Measurements from ENCODE around the gene SP7.
A peak's percentile ranks its signal among the peaks of the same experiment; 100 is the strongest.
"Not testable (repeated sequence)": the region's sequence is repeated elsewhere in the genome, so short reads cannot be mapped to it uniquely, and the experiment has no call there.

The SP7 gene

DNA sequence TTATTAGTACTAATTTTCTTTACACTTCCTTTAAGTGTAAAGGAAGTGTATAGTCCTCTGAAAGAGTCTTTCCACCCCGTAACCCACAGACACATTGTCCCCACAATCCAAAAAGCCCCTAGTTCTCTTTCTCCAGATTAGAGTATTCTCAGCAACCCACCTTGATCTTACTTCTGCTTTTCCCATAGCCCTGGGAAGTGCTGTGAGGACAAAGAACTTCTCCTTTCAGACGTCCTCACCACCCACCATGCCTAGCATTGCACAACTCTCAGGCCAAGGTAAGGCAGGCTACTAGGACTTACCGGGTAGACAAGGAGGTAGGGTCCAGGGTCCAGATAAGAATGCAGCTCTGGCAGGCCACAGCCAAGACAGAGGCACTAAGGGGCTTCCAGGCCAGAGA lies 22.2 kb downstream of the SP7 start:
- no peak for DNase-seq

DNA sequence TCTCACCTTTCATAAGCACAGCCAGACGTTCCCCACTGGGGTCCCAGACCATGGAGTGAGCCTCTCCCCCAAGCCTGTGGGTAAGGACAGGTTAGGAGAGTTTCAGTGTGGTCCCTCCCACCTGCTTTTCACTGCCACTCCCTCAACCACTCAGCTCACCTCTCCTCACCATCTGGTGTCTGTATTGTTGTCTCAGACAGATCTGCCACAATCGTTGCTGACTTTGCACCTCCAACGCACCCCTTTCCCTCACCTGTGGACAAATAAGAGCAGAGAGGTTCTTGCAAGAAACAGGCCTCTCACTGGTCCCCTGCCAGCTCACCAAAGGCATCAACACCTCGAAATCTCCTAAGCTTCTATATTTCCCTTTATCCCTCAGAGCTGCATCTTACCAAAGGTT lies 27.9 kb downstream of the SP7 start:
- no peak for DNase-seq

GRCh38 chr12:53306826-53307225 lies 29.3 kb downstream of the SP7 start:
- DNase-seq, result no peak

DNA sequence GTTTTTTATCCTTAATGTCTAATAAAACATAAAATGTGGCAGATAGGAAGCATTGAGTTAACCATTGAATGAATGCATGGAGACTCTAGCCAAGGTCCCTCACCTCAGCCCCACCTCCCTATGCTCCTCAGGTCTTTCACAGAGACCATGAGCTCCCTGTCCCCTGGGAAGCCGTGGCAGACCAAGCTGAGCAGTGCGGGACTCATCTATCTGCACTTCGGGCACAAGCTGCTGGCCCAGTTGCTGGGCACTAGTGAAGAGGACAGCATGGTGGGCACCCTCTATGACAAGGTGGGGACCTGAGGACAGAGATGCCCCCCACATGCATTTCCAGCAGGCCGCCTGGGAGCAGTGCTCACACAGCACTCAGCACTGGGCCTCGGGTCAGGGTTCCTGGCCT lies 33.3 kb downstream of the SP7 start:
- DNase-seq, result no peak

DNA sequence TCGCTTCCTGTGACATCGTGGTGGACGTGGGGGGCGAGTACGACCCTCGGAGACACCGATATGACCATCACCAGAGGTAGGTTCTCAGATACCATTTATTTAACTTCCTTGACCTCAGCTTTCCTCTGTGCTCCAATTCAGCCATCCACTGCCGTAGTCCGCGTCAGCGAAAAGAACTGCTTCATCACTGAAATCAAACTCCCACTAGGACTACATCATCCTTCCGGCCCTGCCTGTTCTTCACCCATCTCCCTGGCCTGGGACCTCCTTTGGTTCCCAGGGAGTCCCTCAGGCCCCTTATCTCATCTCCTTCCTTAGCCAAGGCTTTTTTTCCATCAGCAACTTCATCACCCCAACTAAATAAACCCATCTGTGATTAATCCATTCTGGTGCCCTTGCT lies 36.0 kb downstream of the SP7 start:
- DNase-seq, result no peak

- DNase-seq, result peak; percentile 57
Measured at GRCh38 chr12:53299454-53300180, 36.5 kb downstream of the SP7 start, which contains the start of gene MYG1. Gene MYG1, plus strand, starts transcription at chr12:53299695. Its CDS starts 43 bp downstream, at chr12:53299738.

- no peak for DNase-seq
Measured at GRCh38 chr12:53299101-53299453, 37.1 kb downstream of the SP7 start.

GRCh38 chr12:53298164-53298563 lies 38.0 kb downstream of the SP7 start:
- no peak for DNase-seq

DNA sequence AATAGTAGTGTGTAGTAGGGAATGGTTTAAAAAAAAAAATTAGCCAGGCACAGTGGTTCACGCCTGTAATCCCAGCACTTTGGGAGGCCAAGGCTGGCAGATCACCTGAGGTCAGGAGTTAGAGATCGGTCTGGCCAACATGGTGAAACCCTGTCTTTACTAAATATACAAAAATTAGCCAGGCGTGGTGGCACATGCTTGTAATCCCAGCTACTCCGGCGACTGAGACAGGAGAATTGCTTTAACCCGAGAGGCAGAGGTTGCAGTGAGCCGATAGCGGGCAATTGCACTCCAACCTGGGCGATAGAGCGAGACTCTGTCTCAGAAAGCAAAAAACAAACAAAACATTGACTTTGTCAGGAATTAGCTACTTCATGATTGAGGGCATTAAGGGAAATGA lies 39.0 kb downstream of the SP7 start:
- not testable (repeated sequence) for DNase-seq

DNA sequence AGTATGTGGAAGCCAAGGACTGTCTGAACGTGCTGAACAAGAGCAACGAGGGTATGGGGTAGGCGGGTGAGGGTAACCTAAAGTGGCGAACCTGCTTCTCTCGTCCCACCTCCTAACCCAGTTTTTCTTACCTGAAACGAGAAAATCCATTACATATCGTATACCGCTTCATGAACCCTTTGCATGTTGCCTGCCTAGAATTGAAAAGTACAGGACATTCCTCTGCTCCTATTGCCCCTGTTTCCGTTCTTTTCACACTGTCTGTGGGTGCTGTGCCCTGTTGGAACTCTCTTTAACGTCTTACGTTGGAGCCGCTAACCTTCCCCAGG lies 40.3 kb downstream of the SP7 start:
- no peak for DNase-seq

GRCh38 chr12:53295070-53295890 lies 40.9 kb downstream of the SP7 start, which contains the start of gene PFDN5:
Gene PFDN5, plus strand, starts transcription at chr12:53295542. Its CDS starts 26 bp downstream, at chr12:53295568.
- DNase-seq, result peak; percentile 63

GRCh38 chr12:53292426-53292825 lies 43.7 kb downstream of the SP7 start:
- DNase-seq, result peak; percentile 80

DNA sequence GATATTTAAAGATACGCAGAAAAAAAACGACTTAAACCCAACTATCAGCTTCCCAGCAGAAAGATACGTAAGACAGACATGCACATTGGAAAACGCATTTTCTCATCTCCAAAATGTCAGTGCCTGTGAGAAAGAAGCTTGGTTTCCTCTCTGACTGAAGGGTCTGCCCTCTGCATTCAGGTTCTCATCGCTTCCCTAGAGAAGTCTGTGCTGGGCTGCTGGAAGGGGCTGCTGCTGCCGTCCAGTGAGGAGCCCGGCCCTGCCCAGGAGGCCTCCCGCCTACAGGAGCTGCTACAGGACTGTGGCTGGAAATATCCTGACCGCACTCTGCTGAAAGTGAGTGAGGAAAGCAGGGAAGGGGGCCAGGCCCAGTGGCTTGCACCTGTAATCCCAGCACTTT lies 45.5 kb downstream of the SP7 start:
- DNase-seq, result no peak

DNA sequence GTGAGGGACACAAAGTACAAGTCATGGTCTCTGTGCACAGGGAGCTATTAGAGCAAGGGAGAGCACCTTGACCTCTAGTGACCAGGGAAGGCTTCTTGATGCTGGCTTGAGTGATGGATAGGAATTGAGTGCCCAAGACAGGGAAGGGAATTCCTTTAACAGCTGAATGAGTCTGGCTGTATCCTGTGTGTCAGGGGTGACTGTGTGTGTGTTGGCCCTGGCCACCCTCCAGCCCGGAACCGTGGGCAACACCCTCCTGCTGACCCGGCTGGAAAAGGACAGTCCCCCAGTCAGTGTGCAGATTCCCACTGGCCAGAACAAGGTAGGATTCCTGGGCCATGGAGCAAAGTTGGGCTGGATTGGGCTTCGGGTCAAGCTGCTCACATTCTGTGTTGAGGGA lies 46.3 kb downstream of the SP7 start:
- no peak for DNase-seq

DNA sequence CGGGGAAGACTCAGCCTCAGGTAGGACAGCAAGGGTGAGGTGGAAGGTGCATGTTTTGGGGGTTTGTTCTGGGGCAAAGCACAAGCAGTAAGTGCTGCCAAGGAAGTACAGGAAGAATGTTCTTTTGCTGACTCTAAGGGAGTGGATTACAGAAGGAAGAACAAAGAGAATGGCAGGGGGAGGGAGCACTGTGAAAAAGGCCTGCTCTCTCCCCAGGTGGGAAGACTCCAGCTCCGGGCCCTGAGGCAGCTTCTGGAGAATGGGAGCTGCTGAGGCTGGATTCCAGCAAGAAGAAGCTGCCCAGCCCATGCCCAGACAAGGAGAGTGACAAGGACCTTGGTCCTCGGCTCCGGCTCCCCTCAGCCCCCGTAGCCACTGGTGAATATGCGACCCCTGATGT lies 47.8 kb downstream of the SP7 start:
- DNase-seq, result no peak

GRCh38 chr12:53287741-53288216 lies 48.4 kb downstream of the SP7 start:
- no peak for DNase-seq

- no peak for DNase-seq
Measured at GRCh38 chr12:53286448-53286847, 49.7 kb downstream of the SP7 start.

GRCh38 chr12:53279888-53280498 lies 56.2 kb downstream of the SP7 start:
- no peak for DNase-seq

DNA sequence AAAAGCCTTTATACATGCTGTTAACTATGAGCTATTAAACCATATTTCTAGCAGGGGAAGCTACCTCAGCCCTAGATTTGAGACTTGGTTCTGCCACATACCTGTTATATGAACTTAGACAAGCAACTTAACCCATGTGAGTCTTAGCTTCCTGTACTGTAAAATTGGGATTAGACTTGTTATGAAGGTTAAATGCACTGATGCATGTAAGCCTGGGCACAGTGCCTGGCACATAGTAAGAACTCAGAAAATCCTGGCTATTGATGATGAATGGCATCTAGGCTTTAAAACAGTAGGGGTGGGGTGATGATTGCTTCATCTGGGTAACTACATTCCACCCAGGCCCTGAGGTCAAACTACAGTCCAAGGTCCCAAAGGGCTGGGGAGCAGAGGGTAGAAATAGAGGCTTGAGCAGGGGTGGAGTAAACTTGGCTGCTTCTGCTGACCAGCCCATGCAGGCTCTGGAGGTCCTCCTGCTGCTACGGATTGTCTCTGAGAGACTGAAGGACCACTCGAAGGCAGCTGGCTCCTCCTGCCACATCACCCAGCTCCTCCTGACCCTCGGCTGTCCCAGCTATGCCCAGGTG lies 56.8 kb downstream of the SP7 start:
- DNase-seq, result no peak

GRCh38 chr12:53277981-53278380 lies 58.2 kb downstream of the SP7 start:
- no peak for DNase-seq

Measured in DMS79 treated with DMSO at 0.1 percent for 48 hours (cell line).